HepG2 (cell line): Measurements from ENCODE around the gene PRRT2. TPM values are rescaled to one million over a fixed set of nuclear protein-coding genes. Genes with fewer than 3 reads are reported as not detected.
A peak's percentile ranks its signal among the peaks of the same experiment; 100 is the strongest.

Source experiments
- AGO1 ChIP-seq: fragments of 200-400 bp; formaldehyde crosslinking; IDR thresholded peaks from 2 replicates; pipeline ENCODE4 v1.6.1; 2017; ENCODE audit warnings: mild to moderate bottlenecking, low read depth, low read length, moderate library complexity; ENCODE audit not compliant: poor library complexity, severe bottlenecking
- ATF1 ChIP-seq: IDR thresholded peaks from 2 replicates; pipeline ENCODE4 v1.6.1; 2016; ENCODE audit warnings: mild to moderate bottlenecking, control low read depth
- BHLHE40 ChIP-seq: IDR thresholded peaks from 2 replicates; pipeline ENCODE4 v1.6.1; 2011; ENCODE audit warnings: low read length, improper control_type of control experiment
- CCAR2 ChIP-seq: fragments of 200-400 bp; formaldehyde crosslinking; optimal IDR thresholded peaks from 2 replicates; pipeline ENCODE3; 2018; ENCODE audit warnings: low read depth, mild to moderate bottlenecking, low read length, moderate library complexity
- CHD2 ChIP-seq: IDR thresholded peaks from 2 replicates; pipeline ENCODE4 v1.6.1; 2011; ENCODE audit warnings: low read depth, low read length, improper control_type of control experiment
- CREB1 ChIP-seq, 2 experiments: fragments of 450-650 bp in 1 of 2; IDR thresholded peaks; 2 replicates each; pipeline ENCODE4 v1.6.1; 2016 to 2017; ENCODE audit warnings: control low read depth in 1 of 2, mild to moderate bottlenecking in 1 of 2, missing compliant biosample characterization in 1 of 2, missing genetic modification characterization in 1 of 2
- ESRRA ChIP-seq: sonication (generic); formaldehyde crosslinking; IDR thresholded peaks from 2 replicates; pipeline ENCODE4 v1.5.1; 2020; ENCODE audit warnings: mild to moderate bottlenecking, low read depth, missing genetic modification reagents
- FOXJ3 ChIP-seq: sonication (generic); formaldehyde crosslinking; IDR thresholded peaks from 2 replicates; pipeline ENCODE4 v1.4.0; 2020; ENCODE audit warnings: missing genetic modification reagents, mild to moderate bottlenecking, borderline replicate concordance
- ISL2 ChIP-seq: sonication (generic); formaldehyde crosslinking; IDR thresholded peaks from 2 replicates; pipeline ENCODE4 v1.5.0; 2020; ENCODE audit warnings: missing genetic modification reagents
- KAT8 ChIP-seq: IDR thresholded peaks from 2 replicates; pipeline ENCODE4 v1.6.1; 2016; ENCODE audit warnings: missing genetic modification reagents, missing compliant biosample characterization
- MBD4 ChIP-seq: IDR thresholded peaks from 2 replicates; pipeline ENCODE4 v1.6.1; 2012; ENCODE audit warnings: low read length, inconsistent platforms, borderline replicate concordance
- SRF ChIP-seq: IDR thresholded peaks from 2 replicates; pipeline ENCODE4 v1.6.1; 2011; ENCODE audit warnings: mild to moderate bottlenecking, low read depth, low read length, moderate library complexity
- TCF12 ChIP-seq, 2 experiments: fragments of 450-650 bp in 1 of 2; sonication (generic) in 1 of 2; formaldehyde crosslinking in 1 of 2; IDR thresholded peaks; 2 replicates each; pipeline versions ENCODE4 v1.6.1 to v1.8.0; 2017 to 2022; ENCODE audit warnings: antibody characterized with exemption in 1 of 2, mild to moderate bottlenecking in 1 of 2, missing genetic modification reagents in 1 of 2, moderate library complexity in 1 of 2
- TMF1 ChIP-seq: sonication (generic); formaldehyde crosslinking; IDR thresholded peaks from 2 replicates; pipeline ENCODE4 v1.8.1; 2022; ENCODE audit warnings: low read depth, missing genetic modification reagents
- ZBTB3 ChIP-seq: sonication (generic); formaldehyde crosslinking; IDR thresholded peaks from 2 replicates; pipeline ENCODE4 v1.4.0; 2020; ENCODE audit warnings: low read depth, mild to moderate bottlenecking, moderate library complexity, missing genetic modification reagents, borderline replicate concordance
- ZIK1 ChIP-seq: sonication (generic); formaldehyde crosslinking; IDR thresholded peaks from 2 replicates; pipeline ENCODE4 v1.5.0; 2020; ENCODE audit warnings: mild to moderate bottlenecking, low read depth, missing genetic modification reagents, borderline replicate concordance
- ZMYM4 ChIP-seq: sonication (generic); formaldehyde crosslinking; IDR thresholded peaks from 2 replicates; pipeline ENCODE4 v1.8.1; 2023; ENCODE audit warnings: mild to moderate bottlenecking, missing genetic modification reagents
- ZNF256 ChIP-seq: sonication (generic); formaldehyde crosslinking; conservative IDR thresholded peaks from 2 replicates; pipeline ENCODE4 v1.4.0; 2020; ENCODE audit warnings: missing genetic modification reagents
- ZNF263 ChIP-seq: sonication (generic); formaldehyde crosslinking; IDR thresholded peaks from 2 replicates; pipeline ENCODE4 v1.4.0; 2020; ENCODE audit warnings: missing genetic modification reagents
- ZNF274 ChIP-seq: sonication (generic); formaldehyde crosslinking; IDR thresholded peaks from 2 replicates; pipeline ENCODE4 v1.5.1; 2020; ENCODE audit warnings: mild to moderate bottlenecking, missing genetic modification reagents
- ZNF558 ChIP-seq: sonication (generic); formaldehyde crosslinking; IDR thresholded peaks from 2 replicates; pipeline ENCODE4 v1.9.0; 2022; ENCODE audit warnings: mild to moderate bottlenecking, missing genetic modification reagents, borderline replicate concordance
- ZNF577 ChIP-seq: sonication (generic); formaldehyde crosslinking; IDR thresholded peaks from 2 replicates; pipeline ENCODE4 v1.4.0; 2020; ENCODE audit warnings: mild to moderate bottlenecking, low read depth, missing genetic modification reagents, borderline replicate concordance
- ZNF747 ChIP-seq: sonication (generic); formaldehyde crosslinking; IDR thresholded peaks from 2 replicates; pipeline ENCODE4 v1.8.1; 2023; ENCODE audit warnings: missing genetic modification reagents, mild to moderate bottlenecking, borderline replicate concordance
- polyA plus RNA-seq, 8 experiments: library from polyadenylated mRNA; depleted of rRNA in 3 of 8; stranded (reverse) in 7 of 8; unstranded in 1 of 8; fragments of >200 nt; fragmentation: Illumina TruSeq in 4 of 8; extraction: Trizol in 4 of 8; gene quantifications; 2 replicates each; pipeline versions ENCODE4 v1.2.1 to v1.2.3, GENCODE V29; 2011 to 2016; ENCODE audit warnings: low read depth in 4 of 8, missing spikeins in 1 of 8, mixed read lengths in 1 of 8; ENCODE audit not compliant: insufficient read depth in 1 of 8
- total RNA-seq, 5 experiments: library from RNA; depleted of rRNA; stranded (reverse); fragments of >200 nt; fragmentation: Illumina TruSeq; extraction: Trizol; gene quantifications; 2 replicates each; pipeline ENCODE4 v1.2.3, GENCODE V29; 2016; ENCODE audit warnings: low read depth in 1 of 5
- TF ChIP-seq, protein P1 (sequence below): fragments of 450-650 bp; IDR thresholded peaks from 2 replicates; pipeline ENCODE4 v1.6.1; 2016
- TF ChIP-seq, protein P2 (sequence below): IDR thresholded peaks from 2 replicates; pipeline ENCODE4 v1.6.1; 2016; ENCODE audit warnings: low read depth
- TF ChIP-seq, protein P3 (sequence below): sonication (generic); formaldehyde crosslinking; IDR thresholded peaks from 2 replicates; pipeline ENCODE4 v1.5.0; 2020; ENCODE audit warnings: missing genetic modification reagents, mild to moderate bottlenecking, borderline replicate concordance

The PRRT2 gene
- total and polyA plus RNA-seq, 2 of the 13 experiments (the other 11 are each of a cell fraction or from before 2014, with no cell fraction given) = 0.51 to 1.1 TPM

DNA sequence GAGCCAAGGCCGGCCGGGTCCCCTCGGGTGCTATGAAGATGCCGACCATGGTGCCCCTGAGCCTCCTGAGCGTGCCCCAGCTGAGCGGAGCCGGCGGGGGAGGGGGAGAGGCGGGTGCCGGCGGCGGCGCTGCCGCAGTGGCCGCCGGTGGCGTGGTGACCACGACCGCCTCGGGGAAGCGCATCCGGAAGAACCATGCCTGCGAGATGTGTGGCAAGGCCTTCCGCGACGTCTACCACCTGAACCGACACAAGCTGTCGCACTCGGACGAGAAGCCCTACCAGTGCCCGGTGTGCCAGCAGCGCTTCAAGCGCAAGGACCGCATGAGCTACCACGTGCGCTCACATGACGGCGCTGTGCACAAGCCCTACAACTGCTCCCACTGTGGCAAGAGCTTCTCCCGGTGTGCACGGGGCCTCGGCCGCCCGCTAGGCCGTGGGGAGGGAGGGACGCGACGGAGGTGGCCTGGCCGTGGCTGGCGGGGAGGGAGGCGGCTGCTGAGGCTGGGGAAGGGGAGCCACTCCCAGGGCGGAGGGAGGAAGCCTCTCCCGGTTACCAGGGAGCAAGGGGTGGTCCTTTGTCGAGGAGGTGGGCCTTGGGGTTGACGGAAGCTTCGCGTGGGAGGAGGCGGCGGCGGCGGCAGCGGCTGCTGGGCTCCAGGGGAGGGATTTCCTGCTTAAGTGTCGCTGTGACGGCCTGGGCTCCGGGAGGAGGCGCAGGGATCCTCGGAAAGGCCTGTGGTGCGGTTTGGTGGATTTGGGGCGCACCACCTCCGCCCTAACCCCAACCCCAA, 4.4 kb upstream of the PRRT2 start (continued):
- TF ChIP-seq CREB1 (IDR thresholded peaks at IDR 0.05) (0 out of 2 replicates have a peak, but pooled peaks have one; percentile 26), CREB1 (CRISPR knock-in tag; IDR thresholded peaks at IDR 0.05) (no peak), TMF1 (CRISPR knock-in tag) (peak; percentile 96), ZNF558 (CRISPR knock-in tag) (peak; percentile 99), MBD4 (no peak), ZNF274 (CRISPR knock-in tag) (peak; percentile 99), ZIK1 (CRISPR knock-in tag) (peak; percentile 99), FOXJ3 (CRISPR knock-in tag) (no peak; the same call in 1 of the 2 replicates), ATF1 (CRISPR knock-in tag) (no peak), ZNF747 (CRISPR knock-in tag) (peak; percentile 96), ZNF263 (CRISPR knock-in tag) (peak; percentile 87), KAT8 (CRISPR knock-in tag) (peak; percentile 73), ESRRA (peak; percentile 83), ISL2 (CRISPR knock-in tag) (peak; percentile 81), ZBTB3 (CRISPR knock-in tag) (peak; percentile 94; the same call in 1 of the 2 replicates), CHD2 (no peak), BHLHE40 (peak; percentile 71), CCAR2 (no peak), TCF12 (IDR thresholded peaks at IDR 0.05) (no peak), TCF12 (CRISPR knock-in tag; IDR thresholded peaks at IDR 0.05) (peak; percentile 94), ZNF577 (CRISPR knock-in tag) (peak; percentile 90; the same call in 1 of the 2 replicates), SRF (no peak), ZNF256 (CRISPR knock-in tag) (peak; percentile 97), AGO1 (peak; percentile 87), ZMYM4 (CRISPR knock-in tag) (peak; percentile 83)
- TF ChIP-seq, protein P1, sequence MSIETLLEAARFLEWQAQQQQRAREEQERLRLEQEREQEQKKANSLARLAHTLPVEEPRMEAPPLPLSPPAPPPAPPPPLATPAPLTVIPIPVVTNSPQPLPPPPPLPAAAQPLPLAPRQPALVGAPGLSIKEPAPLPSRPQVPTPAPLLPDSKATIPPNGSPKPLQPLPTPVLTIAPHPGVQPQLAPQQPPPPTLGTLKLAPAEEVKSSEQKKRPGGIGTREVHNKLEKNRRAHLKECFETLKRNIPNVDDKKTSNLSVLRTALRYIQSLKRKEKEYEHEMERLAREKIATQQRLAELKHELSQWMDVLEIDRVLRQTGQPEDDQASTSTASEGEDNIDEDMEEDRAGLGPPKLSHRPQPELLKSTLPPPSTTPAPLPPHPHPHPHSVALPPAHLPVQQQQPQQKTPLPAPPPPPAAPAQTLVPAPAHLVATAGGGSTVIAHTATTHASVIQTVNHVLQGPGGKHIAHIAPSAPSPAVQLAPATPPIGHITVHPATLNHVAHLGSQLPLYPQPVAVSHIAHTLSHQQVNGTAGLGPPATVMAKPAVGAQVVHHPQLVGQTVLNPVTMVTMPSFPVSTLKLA = peak; percentile 88
- TF ChIP-seq, protein P2, sequence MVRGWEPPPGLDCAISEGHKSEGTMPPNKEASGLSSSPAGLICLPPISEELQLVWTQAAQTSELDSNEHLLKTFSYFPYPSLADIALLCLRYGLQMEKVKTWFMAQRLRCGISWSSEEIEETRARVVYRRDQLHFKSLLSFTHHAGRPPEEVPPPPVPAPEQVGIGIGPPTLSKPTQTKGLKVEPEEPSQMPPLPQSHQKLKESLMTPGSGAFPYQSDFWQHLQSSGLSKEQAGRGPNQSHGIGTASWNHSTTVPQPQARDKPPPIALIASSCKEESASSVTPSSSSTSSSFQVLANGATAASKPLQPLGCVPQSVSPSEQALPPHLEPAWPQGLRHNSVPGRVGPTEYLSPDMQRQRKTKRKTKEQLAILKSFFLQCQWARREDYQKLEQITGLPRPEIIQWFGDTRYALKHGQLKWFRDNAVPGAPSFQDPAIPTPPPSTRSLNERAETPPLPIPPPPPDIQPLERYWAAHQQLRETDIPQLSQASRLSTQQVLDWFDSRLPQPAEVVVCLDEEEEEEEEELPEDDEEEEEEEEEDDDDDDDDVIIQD (CRISPR knock-in tag) = no peak
- TF ChIP-seq, protein P3, sequence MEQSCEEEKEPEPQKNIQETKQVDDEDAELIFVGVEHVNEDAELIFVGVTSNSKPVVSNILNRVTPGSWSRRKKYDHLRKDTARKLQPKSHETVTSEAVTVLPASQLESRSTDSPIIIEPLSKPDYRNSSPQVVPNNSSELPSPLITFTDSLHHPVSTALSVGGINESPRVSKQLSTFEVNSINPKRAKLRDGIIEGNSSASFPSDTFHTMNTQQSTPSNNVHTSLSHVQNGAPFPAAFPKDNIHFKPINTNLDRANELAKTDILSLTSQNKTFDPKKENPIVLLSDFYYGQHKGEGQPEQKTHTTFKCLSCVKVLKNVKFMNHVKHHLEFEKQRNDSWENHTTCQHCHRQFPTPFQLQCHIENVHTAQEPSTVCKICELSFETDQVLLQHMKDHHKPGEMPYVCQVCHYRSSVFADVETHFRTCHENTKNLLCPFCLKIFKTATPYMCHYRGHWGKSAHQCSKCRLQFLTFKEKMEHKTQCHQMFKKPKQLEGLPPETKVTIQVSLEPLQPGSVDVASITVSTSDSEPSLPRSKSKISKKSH (CRISPR knock-in tag) = peak; percentile 100
